8988T (cell line): ENCODE measurements around the gene DLAT.
"Not testable (repeated sequence)": the region's sequence is repeated elsewhere in the genome, so short reads cannot be mapped to it uniquely, and the experiment has no call there.

ENCODE experiments used
- DNase-seq: peaks from one replicate; pipeline ENCODE4 v3.0.0; 2011

The DLAT gene

GRCh38 chr11:112024773-112025678 lies at the start of gene DLAT:
DLAT (plus strand) TSS chr11:112025408; CDS start chr11:112025473, 65 bp downstream.
- peak; percentile 81 for DNase-seq

GRCh38 chr11:111976119-111976766 lies 49.0 kb upstream of the DLAT start:
- no peak for DNase-seq

- no peak for DNase-seq
Observed at GRCh38 chr11:111976767-111977145, 48.5 kb upstream of the DLAT start.

- peak; percentile 70 for DNase-seq
Observed at GRCh38 chr11:111977146-111978027, 47.8 kb upstream of the DLAT start.

- DNase-seq, result peak; percentile 55
Observed at GRCh38 chr11:111978028-111978771, 47.0 kb upstream of the DLAT start.

GRCh38 chr11:111980062-111980461 lies 45.1 kb upstream of the DLAT start:
- no peak for DNase-seq

GRCh38 chr11:111981270-111981669 lies 43.9 kb upstream of the DLAT start:
- DNase-seq, result no peak

- DNase-seq, result peak; percentile 33
Observed at GRCh38 chr11:111982019-111982464, 43.2 kb upstream of the DLAT start.

- DNase-seq, result no peak
Observed at GRCh38 chr11:111982541-111983186, 42.5 kb upstream of the DLAT start.

- DNase-seq, result no peak
Observed at GRCh38 chr11:111983187-111983986, 41.8 kb upstream of the DLAT start.

GRCh38 chr11:111986589-111986988 lies 38.6 kb upstream of the DLAT start:
- DNase-seq, result no peak

GRCh38 chr11:111990381-111990780 lies 34.8 kb upstream of the DLAT start:
- DNase-seq, result no peak

- DNase-seq, result no peak
Observed at GRCh38 chr11:111992206-111992855, 32.9 kb upstream of the DLAT start.

- DNase-seq, result no peak
Observed at GRCh38 chr11:111996129-111996528, 29.1 kb upstream of the DLAT start.

GRCh38 chr11:111996669-111997068 lies 28.5 kb upstream of the DLAT start:
- DNase-seq, result not testable (repeated sequence)

- no peak for DNase-seq
Observed at GRCh38 chr11:111999111-111999510, 26.1 kb upstream of the DLAT start.

GRCh38 chr11:112000703-112001102 lies 24.5 kb upstream of the DLAT start:
- DNase-seq, result no peak

GRCh38 chr11:112002491-112003216 lies 22.6 kb upstream of the DLAT start:
- no peak for DNase-seq

GRCh38 chr11:112004389-112004788 lies 20.8 kb upstream of the DLAT start:
- DNase-seq, result peak; percentile 49
